GM10266 (cell line): ENCODE results near the gene C4orf51.
"Not testable (repeated sequence)": the region's sequence is repeated elsewhere in the genome, so short reads cannot be mapped to it uniquely, and the experiment has no call there.

ENCODE experiments used
- DNase-seq: peaks from one replicate; pipeline ENCODE4 v3.0.0; 2012; ENCODE audit errors: extremely low spot score
- TF ChIP-seq, protein P1 (sequence below): IDR thresholded peaks from 2 replicates; pipeline ENCODE4 v1.5.1; 2012; ENCODE audit warnings: mild to moderate bottlenecking, low read depth; ENCODE audit not compliant: control insufficient read depth, insufficient read depth; ENCODE audit errors: missing control alignments

C4orf51 gene

DNA sequence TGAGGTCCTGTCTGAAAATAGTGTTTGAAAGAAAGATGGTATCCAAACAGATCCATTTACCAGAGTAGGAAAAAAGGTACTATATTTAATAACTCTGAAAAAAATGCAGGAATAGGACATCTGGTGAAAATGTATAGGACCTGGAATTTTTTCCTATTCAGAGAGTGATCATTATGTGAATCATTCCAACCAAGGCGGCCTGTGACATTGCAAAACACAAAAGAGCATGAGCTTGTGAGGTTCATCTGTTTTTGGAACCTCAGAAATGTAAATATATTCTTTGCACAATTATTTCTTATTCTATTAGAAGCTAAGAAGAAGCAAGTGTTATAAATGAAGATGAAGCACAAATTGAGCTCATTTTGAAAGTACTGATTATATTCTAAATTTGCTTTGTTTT, 2.0 kb downstream of the C4orf51 start:
- no peak for DNase-seq
- TF ChIP-seq, protein P1, sequence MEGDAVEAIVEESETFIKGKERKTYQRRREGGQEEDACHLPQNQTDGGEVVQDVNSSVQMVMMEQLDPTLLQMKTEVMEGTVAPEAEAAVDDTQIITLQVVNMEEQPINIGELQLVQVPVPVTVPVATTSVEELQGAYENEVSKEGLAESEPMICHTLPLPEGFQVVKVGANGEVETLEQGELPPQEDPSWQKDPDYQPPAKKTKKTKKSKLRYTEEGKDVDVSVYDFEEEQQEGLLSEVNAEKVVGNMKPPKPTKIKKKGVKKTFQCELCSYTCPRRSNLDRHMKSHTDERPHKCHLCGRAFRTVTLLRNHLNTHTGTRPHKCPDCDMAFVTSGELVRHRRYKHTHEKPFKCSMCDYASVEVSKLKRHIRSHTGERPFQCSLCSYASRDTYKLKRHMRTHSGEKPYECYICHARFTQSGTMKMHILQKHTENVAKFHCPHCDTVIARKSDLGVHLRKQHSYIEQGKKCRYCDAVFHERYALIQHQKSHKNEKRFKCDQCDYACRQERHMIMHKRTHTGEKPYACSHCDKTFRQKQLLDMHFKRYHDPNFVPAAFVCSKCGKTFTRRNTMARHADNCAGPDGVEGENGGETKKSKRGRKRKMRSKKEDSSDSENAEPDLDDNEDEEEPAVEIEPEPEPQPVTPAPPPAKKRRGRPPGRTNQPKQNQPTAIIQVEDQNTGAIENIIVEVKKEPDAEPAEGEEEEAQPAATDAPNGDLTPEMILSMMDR = no peak

DNA sequence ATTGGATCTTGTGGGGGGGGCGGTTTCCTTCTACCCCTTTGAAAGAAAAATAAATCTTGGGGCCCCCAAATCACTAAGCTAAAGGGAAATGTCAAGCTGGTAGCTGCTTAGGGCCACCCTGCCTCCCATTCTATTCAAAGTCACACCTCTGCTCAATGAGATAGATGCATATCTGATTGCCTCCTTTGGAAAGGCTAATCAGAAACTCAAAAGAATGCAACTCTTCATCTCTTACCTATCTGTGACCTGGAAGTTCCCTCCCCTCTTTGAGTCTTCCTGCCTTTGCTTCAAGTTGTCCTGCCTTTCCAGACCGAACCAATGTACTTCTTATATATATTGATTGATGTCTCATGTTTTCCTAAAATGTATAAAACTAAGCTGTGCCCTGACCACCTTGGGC, 7.0 kb downstream of the C4orf51 start:
- DNase-seq = no peak
- TF ChIP-seq, protein P1 = no peak

DNA sequence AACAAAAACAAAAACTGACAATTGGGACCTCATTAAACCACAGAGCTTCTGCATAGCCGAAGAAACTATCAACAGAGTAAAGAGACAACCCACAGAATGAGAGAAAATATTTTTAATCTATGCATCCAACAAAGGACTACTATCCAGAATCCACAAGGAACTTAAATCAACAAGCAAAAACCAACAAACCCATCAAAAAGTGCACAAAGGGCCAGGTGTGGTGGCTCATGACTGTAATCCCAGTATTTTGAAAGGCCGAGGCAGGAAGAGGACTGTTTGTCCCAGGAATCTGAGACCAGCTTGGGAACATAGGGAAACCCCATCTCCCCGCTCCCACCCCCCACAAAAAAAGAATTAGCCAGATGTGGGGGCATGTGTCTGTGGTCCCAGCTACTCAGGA, 10.7 kb downstream of the C4orf51 start:
- TF ChIP-seq, protein P1 = no peak
- no peak for DNase-seq

DNA sequence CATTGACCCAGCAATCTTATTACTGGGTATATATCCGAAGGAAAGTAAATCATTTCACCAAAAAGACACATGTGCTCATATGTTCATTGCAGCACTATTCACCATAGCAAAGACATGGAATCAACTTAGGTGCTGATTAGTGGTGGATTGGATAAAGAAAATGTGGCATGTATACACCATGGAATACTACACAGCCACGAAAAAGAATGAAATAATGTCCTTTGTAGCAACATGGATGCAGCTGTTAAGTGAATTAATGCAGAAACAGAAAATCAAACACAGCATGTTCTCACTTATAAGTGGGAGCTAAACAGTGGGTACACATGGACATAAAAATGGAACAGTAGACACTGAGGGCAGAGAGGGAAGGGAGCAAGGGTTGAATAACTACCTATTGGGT, 11.5 kb downstream of the C4orf51 start:
- DNase-seq = not testable (repeated sequence)

DNA sequence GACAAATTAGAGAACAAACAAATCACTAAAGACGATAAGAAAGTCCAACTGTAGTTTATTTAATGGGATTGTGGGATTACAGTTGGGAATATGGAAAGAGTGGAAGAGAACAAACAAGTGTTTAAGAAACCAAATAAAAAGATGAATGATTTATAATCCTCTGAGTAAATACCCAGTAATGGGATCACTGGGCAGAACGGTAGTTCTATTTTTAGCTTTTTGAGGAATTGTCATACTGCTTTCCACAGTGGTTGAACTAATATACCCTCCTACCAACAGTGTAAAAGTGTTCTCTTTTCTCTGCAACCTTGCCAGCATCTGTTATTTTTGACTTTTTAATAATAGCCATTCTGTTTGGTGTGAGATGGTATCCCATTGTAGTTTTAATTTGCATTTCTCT, 15.0 kb downstream of the C4orf51 start:
- TF ChIP-seq, protein P1 = no peak
- no peak for DNase-seq

DNA sequence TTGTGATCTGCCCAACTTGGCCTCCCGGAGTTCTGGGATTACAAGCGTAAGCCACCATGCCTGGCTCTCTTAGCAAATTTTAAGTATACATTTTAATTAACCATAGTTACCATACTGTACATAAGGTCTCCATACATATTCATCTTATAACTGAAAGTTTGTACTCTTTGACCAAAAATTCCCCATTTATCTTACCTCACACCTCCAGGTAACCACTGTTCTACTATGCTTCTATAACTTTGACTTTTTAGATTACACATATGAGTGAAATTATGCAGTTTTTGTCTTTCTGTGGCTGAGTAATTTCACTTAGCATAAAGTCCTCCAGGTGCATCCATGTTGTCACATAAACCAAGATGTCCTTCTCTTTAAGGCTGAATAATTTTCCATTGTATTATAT, 17.4 kb downstream of the C4orf51 start:
- DNase-seq = no peak
- TF ChIP-seq, protein P1 = no peak

DNA sequence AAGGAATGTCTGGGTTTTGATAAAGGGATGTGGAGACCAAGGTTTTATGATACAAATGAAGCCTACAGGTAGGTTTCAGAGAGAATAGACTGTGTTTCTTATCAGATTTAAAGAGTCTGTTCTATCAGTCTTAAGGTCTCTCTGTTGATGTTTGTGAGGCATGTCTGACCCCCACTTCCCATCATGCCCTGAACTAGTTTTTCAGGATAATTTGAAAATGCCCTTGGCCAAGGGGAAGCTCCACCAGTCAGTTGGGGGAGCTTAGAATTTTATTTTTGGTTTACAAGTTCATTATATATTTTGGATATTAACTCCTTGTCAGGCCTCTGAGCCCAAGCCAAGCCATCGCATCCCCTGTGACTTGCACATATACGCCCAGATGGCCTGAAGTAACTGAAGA, 18.6 kb downstream of the C4orf51 start:
- TF ChIP-seq, protein P1 = no peak
- DNase-seq = no peak

DNA sequence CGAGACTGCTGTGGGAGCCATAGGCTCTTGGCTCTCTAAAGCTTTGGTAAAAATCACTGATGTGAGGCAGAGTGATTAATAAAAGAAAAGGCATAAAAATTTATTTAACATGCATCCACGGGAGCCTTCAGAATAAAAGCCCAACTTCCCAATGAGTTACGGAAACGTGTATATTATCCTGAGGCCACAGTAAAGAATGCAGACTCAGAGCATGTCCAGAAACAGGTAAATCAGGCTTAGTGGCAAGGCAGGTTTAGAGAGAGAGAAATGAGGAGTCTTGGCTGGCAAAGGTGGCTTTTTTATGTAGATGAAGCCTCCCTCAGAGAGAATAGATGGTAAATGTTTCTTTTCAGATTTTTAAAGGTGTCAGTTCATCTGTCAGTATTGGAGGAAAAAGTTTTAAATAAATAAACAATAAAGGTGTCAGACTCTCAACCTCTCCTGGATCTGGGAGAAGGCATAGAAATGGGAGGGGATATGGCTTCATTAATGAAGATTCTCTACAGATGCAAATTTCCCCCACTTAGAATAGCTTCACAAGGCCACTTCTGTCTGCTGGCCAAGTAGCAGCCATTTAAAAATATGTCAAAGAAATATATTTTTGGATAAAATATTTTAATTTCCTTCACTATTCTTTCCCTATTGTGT, 24.0 kb downstream of the C4orf51 start:
- no peak for DNase-seq
- TF ChIP-seq, protein P1 = no peak
